Activated T-helper 2 cell treated with anti-CD3 and anti-CD28 coated beads, Interferon-gamma antibody, Interleukin-2, Interleukin-4, amounts not matched to agents 10 μg/mL and 5 μg/mL and 100 μg/mL, durations not matched to agents 14 hours and 24 hours and 36 hours (primary cell): ENCODE data around the gene KNDC1. TPM values are rescaled to one million over a fixed set of nuclear protein-coding genes. Genes with fewer than 3 reads are reported as not detected.

Experiments
- DNase-seq: peaks from one replicate; pipeline ENCODE4 v3.0.0; 2021; ENCODE audit warnings: low spot score
- H3K27ac Mint-ChIP-seq: one replicate; pipeline ENCODE4 v1.8.0; 2021; ENCODE audit warnings: mixed read lengths
- H3K27me3 Mint-ChIP-seq: one replicate; pipeline ENCODE4 v1.8.0; 2021; ENCODE audit warnings: low read depth, mixed read lengths
- H3K36me3 Mint-ChIP-seq: one replicate; pipeline ENCODE4 v1.8.0; 2021; ENCODE audit warnings: low read depth, mixed read lengths
- H3K4me1 Mint-ChIP-seq: one replicate; pipeline ENCODE4 v1.8.0; 2021; ENCODE audit warnings: low read depth, mixed read lengths
- H3K4me3 Mint-ChIP-seq: one replicate; pipeline ENCODE4 v1.8.0; 2021; ENCODE audit warnings: low read depth, mild to moderate bottlenecking, moderate library complexity, mixed read lengths
- H3K9me3 Mint-ChIP-seq: one replicate; pipeline ENCODE4 v1.8.0; 2021; ENCODE audit warnings: mixed read lengths
- intact Hi-C: fragments of 100-400 bp; cut with micrococcal nuclease; formaldehyde crosslinking; loops from one replicate; pipeline ENCODE4 v1.15.1; 2023
- total RNA-seq: library from RNA; stranded (reverse); gene quantifications from 2 replicates; pipeline ENCODE4 v1.2.3, GENCODE V29; 2022

Gene KNDC1
- total RNA-seq, 1 donor from 2014 or later, result 0.39 TPM

DNA sequence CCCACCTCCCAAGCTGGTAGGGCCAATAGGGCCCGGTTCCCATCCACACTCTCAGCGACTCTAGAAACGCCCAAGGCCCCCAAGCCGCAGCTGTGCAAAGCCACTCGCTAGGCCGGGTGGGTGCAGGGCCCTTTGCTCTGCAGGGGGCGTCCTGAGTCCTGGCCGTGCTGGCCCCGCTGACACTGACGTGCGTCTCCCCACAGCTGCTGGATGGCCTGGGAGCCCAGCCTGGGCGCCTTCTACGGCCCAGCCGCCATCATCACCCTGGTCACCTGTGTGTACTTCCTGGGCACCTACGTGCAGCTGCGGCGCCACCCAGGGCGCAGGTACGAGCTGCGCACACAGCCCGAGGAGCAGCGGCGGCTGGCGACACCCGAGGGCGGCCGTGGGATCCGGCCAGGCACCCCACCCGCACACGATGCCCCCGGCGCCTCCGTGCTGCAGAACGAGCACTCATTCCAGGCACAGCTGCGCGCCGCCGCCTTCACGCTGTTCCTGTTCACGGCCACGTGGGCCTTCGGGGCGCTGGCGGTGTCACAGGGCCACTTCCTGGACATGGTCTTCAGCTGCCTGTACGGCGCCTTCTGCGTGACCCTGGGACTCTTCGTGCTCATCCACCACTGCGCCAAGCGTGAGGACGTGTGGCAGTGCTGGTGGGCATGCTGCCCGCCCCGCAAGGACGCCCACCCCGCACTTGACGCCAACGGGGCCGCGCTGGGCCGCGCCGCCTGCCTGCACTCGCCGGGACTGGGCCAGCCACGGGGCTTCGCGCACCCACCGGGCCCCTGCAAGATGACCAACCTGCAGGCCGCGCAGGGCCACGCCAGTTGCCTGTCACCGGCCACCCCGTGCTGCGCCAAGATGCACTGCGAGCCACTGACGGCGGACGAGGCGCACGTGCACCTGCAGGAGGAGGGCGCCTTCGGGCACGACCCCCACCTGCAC is 31.6 kb upstream of the KNDC1 start:
- H3K9me3 Mint-ChIP-seq, result no peaks in the 10 kb centered on the region
- intact Hi-C loops, result loop anchor here (10.0 kb wide), 1 partner anchor 224 kb away; no protein-coding TSS in a partner anchor
- H3K4me1 Mint-ChIP-seq, result no peaks in the 10 kb centered on the region
- no peak for DNase-seq
- peaks cover 5% of the 10 kb centered on the region for H3K27me3 Mint-ChIP-seq
- H3K36me3 Mint-ChIP-seq, result no peaks in the 10 kb centered on the region
- H3K4me3 Mint-ChIP-seq, result no peak overlapping the region
- no peak overlapping the region for H3K27ac Mint-ChIP-seq

DNA sequence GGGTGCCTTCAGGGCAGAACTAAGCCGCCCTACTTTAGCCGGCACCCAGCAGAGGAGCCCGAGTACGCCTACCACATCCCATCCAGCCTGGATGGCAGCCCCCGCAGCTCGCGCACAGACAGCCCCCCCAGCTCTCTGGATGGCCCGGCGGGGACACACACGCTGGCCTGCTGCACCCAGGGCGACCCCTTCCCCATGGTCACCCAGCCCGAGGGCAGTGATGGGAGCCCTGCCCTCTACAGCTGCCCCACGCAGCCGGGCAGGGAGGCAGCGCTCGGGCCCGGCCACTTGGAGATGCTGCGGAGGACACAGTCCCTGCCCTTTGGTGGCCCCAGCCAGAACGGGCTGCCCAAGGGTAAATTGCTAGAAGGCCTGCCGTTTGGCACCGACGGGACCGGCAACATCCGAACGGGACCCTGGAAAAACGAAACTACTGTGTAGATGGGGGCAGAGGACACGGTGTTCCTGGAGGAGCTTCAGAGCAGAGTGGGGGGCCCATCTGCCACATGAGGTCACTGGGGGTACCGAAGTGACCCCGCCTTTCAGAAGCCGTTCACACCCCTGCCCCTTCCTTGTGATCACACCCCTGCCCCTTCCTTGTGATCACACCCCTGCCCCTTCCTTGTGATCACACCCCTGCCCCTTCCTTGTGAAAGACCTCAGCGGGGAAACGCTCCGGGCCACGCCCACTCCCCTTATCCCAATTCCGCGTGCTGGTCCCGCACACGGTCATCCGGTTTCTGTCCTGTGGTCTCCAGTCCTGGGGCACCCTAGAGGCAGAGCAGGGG is 30.8 kb upstream of the KNDC1 start:
- intact Hi-C loops, result loop anchor here (10.0 kb wide), 1 partner anchor 224 kb away; no protein-coding TSS in a partner anchor

DNA sequence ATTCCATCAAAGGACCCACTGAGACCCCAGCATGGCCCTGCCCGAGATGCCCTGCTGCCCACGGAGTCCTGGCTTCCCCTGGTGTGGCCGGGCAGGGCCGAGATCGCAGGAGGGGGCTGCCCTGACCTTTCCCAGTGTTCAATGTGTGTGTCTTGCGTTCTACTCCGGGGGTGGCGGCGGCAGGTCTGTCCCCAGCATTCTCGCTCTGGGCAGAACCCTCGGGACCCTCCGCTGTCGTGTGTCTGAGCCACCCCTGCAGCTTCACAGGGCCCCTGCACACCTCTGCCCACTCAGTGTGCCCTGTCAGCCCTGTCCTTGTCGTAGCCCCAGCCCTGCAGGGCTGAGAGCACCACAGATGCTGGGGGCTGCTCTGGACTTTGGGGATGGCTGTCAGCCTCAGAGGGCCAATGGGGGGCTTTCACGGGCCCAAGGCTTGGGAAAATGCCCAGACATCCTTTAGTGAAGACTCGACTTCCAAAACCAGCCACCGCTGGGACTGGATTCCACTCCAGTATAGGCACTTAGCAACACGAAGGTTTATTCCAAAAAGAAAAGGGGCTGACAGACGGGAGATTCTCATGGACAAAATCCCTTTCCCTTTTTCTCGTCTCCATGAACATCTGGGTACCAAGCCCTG is 30.0 kb upstream of the KNDC1 start:
- Mint-ChIP-seq H3K9me3 (no peaks in the 10 kb centered on the region), H3K4me1 (no peaks in the 10 kb centered on the region), H3K27me3 (peaks cover 1% of the 10 kb centered on the region), H3K27ac (no peak overlapping the region), H3K4me3 (no peak overlapping the region), H3K36me3 (no peaks in the 10 kb centered on the region)
- DNase-seq, result no peak
- intact Hi-C loops, result loop anchor here (10.0 kb wide), 1 partner anchor 225 kb away; no protein-coding TSS in a partner anchor

More for the DNA sequence above, 30.8 kb upstream of the KNDC1 start:
- H3K27ac Mint-ChIP-seq, result no peak overlapping the region
- H3K4me3 Mint-ChIP-seq, result no peak overlapping the region
- no peaks in the 10 kb centered on the region for H3K36me3 Mint-ChIP-seq
- H3K9me3 Mint-ChIP-seq, result no peaks in the 10 kb centered on the region
- no peak for DNase-seq
- no peaks in the 10 kb centered on the region for H3K4me1 Mint-ChIP-seq
- H3K27me3 Mint-ChIP-seq, result peaks cover 5% of the 10 kb centered on the region

DNA sequence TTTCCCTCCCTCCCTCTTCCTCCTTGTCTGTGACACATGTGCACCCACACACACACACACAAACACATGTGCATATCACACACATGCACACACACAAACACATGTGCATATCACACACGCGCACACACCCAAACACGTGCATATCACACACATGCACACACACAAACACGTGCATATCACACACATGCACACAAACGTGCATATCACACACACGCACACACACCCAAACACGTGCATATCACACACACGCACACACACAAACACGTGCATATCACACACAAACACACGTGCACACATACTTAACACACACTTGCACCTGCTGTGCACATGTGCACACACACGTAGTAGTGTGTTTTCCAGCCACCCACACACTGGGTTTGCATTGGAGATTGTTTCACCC is 29.4 kb upstream of the KNDC1 start:
- H3K36me3 Mint-ChIP-seq, result no peaks in the 10 kb centered on the region
- intact Hi-C loops, result no loop called here
- no peak for DNase-seq
- no peaks in the 10 kb centered on the region for H3K27me3 Mint-ChIP-seq
- H3K4me3 Mint-ChIP-seq, result no peak overlapping the region
- H3K4me1 Mint-ChIP-seq, result no peaks in the 10 kb centered on the region
- H3K9me3 Mint-ChIP-seq, result no peaks in the 10 kb centered on the region
- H3K27ac Mint-ChIP-seq, result no peak overlapping the region

DNA sequence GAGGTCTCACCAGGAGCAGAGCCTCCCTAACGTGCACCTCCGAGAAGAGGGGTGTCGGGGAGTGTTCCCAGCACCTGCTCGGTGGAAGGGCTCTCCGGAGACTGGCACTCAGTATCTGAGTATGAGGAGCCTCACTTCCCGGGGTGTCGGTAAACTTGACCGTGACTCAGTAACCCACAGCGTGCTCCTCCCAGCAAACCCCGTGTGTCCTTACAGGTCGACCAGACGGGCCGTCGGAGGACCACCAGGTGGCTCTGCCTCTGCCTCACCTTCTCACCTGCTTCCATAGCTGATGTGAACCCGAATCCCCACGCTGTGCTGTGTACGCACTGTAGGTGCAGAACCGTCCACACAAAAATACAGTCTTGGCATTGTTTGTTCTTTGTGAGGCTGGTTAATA is 29.0 kb upstream of the KNDC1 start:
- Mint-ChIP-seq H3K4me3 (no peak overlapping the region), H3K36me3 (no peaks in the 10 kb centered on the region), H3K27ac (no peak overlapping the region), H3K4me1 (no peaks in the 10 kb centered on the region), H3K27me3 (no peaks in the 10 kb centered on the region), H3K9me3 (no peaks in the 10 kb centered on the region)
- intact Hi-C loops, result no loop called here
- DNase-seq, result no peak

- DNase-seq, result no peak
- no peak overlapping the region for H3K4me3 Mint-ChIP-seq
- H3K4me1 Mint-ChIP-seq, result no peaks in the 10 kb centered on the region
- intact Hi-C loops, result no loop called here
- H3K9me3 Mint-ChIP-seq, result no peaks in the 10 kb centered on the region
- H3K36me3 Mint-ChIP-seq, result no peaks in the 10 kb centered on the region
- H3K27me3 Mint-ChIP-seq, result no peaks in the 10 kb centered on the region
- no peak overlapping the region for H3K27ac Mint-ChIP-seq
These were observed 28.1 kb upstream of the KNDC1 start for GRCh38 chr10:133131734-133132472.

- DNase-seq, result no peak
- Mint-ChIP-seq H3K4me1 (no peaks in the 10 kb centered on the region), H3K9me3 (no peaks in the 10 kb centered on the region), H3K27me3 (no peaks in the 10 kb centered on the region), H3K4me3 (no peak overlapping the region), H3K36me3 (no peaks in the 10 kb centered on the region), H3K27ac (no peak overlapping the region)
- intact Hi-C loops, result no loop called here
These were observed 27.3 kb upstream of the KNDC1 start for GRCh38 chr10:133132473-133133291.

GRCh38 chr10:133133471-133134231 is 26.4 kb upstream of the KNDC1 start:
- Mint-ChIP-seq H3K9me3 (no peaks in the 10 kb centered on the region), H3K27me3 (no peaks in the 10 kb centered on the region), H3K4me3 (no peak overlapping the region), H3K36me3 (no peaks in the 10 kb centered on the region), H3K4me1 (no peaks in the 10 kb centered on the region), H3K27ac (no peak overlapping the region)
- intact Hi-C loops, result no loop called here
- no peak for DNase-seq

- H3K9me3 Mint-ChIP-seq, result no peaks in the 10 kb centered on the region
- no peaks in the 10 kb centered on the region for H3K4me1 Mint-ChIP-seq
- no peaks in the 10 kb centered on the region for H3K36me3 Mint-ChIP-seq
- DNase-seq, result no peak
- H3K4me3 Mint-ChIP-seq, result no peak overlapping the region
- intact Hi-C loops, result no loop called here
- no peaks in the 10 kb centered on the region for H3K27me3 Mint-ChIP-seq
- H3K27ac Mint-ChIP-seq, result no peak overlapping the region
These were observed 25.5 kb upstream of the KNDC1 start for GRCh38 chr10:133134411-133135115.

DNA sequence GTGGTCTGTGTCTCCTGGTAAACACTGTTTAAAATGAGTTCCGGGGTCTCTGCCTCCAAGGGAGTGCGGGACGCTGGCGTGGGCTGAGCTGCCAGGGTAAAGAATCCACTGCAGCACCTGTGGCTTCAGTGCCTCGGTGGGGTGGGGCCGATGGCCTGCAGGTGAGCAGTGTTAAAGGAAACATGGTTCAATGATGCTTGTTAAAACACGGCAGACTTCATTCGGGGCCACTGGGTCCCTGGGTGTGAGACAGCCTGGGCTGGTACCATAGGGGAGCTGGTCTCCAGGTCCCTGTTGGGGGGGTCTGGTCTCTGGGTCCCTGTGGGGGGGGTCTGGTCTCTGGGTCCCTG is 24.9 kb upstream of the KNDC1 start:
- DNase-seq, result no peak
- Mint-ChIP-seq H3K36me3 (no peaks in the 10 kb centered on the region), H3K27me3 (no peaks in the 10 kb centered on the region), H3K4me3 (no peak overlapping the region), H3K9me3 (no peaks in the 10 kb centered on the region), H3K27ac (no peak overlapping the region), H3K4me1 (no peaks in the 10 kb centered on the region)
- intact Hi-C loops, result no loop called here
